Upper lobe of left lung (tissue), 4 donors: ENCODE measurements around the gene ACAT2.

Experiments used
- CTCF ChIP-seq, 6 experiments: fragments of 450-650 bp in 4 of 6; fragments of 200-600 bp in 2 of 6; sonication (generic) in 2 of 6; IDR thresholded peaks; one replicate each; pipeline ENCODE4 v1.5.1; 2016 to 2019; ENCODE audit warnings: antibody characterized with exemption in 6 of 6
- EP300 ChIP-seq, 4 donors: sonication (generic); formaldehyde crosslinking; IDR thresholded peaks; one replicate each; pipeline ENCODE4 v1.5.1; 2017; ENCODE audit warnings: antibody characterized with exemption in 4 of 4, control low read depth in 2 of 4
- POLR2A ChIP-seq, 4 donors: fragments of 450-650 bp; IDR thresholded peaks; one replicate each; pipeline ENCODE4 v1.5.1; 2016 to 2017; ENCODE audit warnings: antibody characterized with exemption in 4 of 4, mild to moderate bottlenecking in 2 of 4

GRCh38 chr6:159826968-159827647, 65.3 kb downstream of the ACAT2 start:
- TF ChIP-seq CTCF (IDR thresholded peaks at IDR 0.05) (no peak), POLR2A (IDR thresholded peaks at IDR 0.05) (no peak), EP300 (IDR thresholded peaks at IDR 0.05) (no peak)
